HG03571 (cell line): ENCODE data around the gene AQP3.
A peak's percentile ranks its signal among the peaks of the same experiment; 100 is the strongest.
"Not testable (repeated sequence)": the region's sequence is repeated elsewhere in the genome, so short reads cannot be mapped to it uniquely, and the experiment has no call there.

Source experiments
- ATAC-seq: cut with Tn5 transposase; IDR thresholded peaks from one replicate; pipeline ENCODE4 v1.9.1; 2021; ENCODE audit not compliant: unreplicated experiment

AQP3 gene

DNA sequence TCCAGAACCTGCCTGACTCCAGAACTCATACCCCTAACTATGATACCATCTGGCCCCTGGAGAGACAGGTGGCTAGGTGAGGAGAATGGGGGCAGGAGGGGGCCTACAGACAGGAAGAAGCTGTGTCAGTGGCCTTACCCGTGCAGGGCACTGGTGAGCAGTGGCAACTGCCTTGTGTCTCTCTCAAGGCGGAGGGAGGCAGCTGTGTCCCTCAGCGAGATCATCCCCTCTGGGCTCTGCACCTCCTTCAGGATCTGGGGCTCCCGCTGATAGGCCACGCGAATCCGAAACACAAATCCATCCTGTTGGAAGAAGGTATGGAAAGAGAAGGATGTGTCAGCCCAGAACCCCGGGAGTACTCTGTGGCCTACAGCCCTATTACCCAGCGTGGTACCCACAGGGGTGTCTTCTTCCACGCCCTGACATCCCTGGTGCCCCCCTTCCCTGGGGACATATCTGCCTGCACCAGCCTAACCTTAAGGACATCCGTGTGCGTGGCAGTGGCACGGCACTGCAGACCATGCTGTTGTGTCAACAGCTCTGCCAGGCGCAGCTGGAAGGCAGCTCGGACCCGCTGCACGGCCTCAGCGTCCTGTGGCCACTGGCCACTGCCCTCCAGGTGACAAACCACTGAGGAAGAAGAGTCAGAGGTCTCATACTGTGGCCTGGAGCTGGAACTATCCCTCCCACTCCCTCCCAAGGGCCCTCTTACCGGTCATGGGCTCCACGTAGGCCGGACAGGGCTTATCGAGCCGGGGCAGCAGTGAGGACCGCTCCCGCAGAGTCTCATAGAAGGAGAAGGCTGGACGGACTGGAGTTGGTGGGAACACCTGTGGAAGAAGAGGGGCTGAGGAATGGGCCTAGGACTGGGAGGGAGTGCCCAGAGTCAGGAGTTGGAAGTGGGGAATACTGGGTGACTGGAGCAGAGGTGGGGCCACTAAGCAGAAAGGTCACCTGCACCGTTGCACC is 18.5 kb upstream of the AQP3 start:
- ATAC-seq, result no peak

- ATAC-seq, result no peak
These were observed 17.7 kb upstream of the AQP3 start for GRCh38 chr9:33465096-33465495.

DNA sequence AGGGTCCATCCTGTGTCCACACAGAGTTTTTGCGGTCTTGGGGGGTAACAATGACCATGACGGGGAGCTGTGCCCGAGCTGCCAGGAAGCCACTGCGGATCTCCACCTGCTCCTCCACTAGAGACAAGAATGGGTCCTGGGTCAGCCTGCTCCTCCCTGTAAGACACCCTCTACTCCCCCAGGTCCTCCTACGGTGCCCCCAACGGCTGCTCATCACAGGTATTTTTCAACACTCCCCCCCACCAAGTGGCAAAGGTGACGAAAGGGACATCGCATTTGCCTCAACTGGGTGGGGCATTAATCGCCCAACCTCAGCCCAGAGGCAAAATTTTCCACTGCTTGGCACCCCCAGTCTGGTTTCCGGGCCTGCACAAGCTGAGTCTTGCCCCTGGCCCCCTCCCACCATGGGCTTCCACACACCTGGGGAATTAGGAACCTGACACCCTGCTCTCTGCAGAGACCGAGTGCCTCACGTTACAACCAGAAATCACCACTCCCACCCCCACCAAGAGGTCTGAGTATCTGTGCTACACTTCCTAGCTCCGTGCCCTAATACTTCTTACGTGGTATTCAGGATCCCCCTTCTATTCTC is 16.7 kb upstream of the AQP3 start:
- no peak for ATAC-seq

- no peak for ATAC-seq
These were observed 15.8 kb upstream of the AQP3 start for GRCh38 chr9:33463151-33463550.

DNA sequence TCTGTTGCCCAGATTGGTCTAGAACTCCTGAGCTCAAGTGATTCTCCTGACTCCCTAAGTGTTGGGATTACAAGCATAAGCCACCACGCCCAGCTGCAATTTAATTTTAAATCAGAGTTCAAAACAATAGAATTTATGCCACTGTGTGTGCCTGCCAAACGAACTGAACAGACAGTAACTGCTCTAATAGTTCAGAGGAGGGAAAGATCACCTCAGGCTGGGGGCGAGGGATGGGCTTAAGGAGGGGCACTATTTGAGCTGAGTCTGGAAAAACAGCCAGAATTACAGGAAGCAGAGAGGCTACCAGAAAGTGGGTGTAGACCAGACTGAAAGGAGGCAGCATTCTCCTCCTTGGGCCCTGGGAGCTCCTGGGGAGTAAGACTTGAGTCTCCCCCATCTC is 14.1 kb upstream of the AQP3 start:
- no peak for ATAC-seq

- no peak for ATAC-seq
These were observed 13.5 kb upstream of the AQP3 start for GRCh38 chr9:33460854-33461253.

DNA sequence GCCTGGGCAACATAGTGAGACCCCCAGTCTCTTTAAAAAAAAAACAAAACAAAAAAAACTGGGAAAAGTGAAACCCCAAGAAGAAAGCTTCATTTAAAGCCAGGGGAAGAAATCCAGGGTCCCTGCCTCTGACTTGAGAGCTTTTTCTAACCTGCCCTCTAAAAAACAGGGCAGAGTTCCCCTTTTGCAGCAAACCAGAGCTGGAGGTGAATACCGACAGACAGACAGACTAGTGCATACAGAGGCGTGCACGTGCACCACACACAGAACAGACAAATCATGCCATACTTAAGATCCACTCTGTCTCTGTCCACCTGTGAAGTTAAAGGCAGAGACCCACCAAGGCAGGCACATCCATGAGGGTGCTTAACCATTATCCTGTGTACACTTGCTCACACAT is 11.7 kb upstream of the AQP3 start:
- no peak for ATAC-seq

DNA sequence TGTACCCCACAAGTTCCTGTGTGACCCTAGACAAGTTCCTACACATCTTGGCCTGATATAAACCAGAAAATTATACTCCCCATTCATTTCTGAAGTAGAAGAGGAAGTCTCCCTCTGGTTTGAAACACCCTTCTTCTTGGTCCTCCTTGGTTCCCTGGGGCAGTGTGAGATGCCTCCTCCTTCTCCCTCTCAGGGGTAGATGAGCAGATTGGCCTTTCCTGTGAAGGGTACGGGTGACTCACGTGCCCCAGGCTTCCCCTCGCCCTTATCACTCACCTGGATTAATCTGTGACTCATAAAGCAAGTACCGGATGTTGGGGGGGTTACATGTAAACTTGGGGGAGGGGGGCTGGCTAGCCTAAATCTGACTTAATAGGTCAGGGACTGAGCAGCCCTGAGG is 11.1 kb upstream of the AQP3 start:
- ATAC-seq, result no peak

DNA sequence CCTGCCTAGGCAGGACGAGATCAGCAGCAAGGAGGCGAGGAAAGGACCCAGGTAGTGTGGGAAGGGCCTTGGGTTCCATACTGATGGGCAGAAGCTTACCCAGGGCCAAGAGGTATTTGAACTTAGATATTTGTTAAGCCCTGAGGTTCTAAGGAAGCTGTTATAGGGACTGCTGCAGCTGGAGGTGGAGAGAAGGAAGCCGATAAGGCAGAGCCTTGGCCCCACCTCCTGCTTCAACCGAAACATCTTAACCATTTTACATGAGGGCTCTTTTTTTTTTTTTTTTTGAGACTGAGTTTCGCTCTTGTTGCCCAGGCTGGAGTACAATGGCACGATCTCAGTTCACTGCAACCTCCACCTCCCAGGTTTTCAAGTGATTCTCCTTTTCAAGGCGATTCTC is 8.6 kb upstream of the AQP3 start:
- ATAC-seq, result no peak

GRCh38 chr9:33455456-33455855 is 8.1 kb upstream of the AQP3 start:
- not testable (repeated sequence) for ATAC-seq

DNA sequence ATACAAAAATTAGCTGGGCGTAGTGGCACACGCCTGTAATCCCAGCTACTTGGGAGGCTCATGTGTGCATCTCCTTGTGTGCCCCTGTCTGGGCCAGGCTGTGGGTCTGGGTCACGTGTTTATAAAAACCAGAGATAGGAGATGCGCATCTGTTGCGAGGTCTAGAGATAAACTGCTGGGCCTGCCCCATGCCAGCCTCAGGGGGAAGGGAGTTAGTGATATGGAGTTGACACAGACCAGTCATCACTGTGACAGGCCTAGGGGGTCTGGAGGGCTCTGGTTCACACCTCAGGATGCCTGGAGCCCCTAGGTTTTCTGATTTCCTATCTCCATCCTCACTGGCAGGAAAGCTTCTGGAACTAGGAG is 7.3 kb upstream of the AQP3 start:
- not testable (repeated sequence) for ATAC-seq

GRCh38 chr9:33453999-33454660 is 6.7 kb upstream of the AQP3 start:
- no peak for ATAC-seq

GRCh38 chr9:33453286-33453860 is 6.0 kb upstream of the AQP3 start:
- no peak for ATAC-seq

GRCh38 chr9:33452828-33453271 is 5.5 kb upstream of the AQP3 start:
- ATAC-seq, result no peak

GRCh38 chr9:33450621-33451146 is 3.3 kb upstream of the AQP3 start:
- no peak for ATAC-seq

- ATAC-seq, result no peak
These were observed 2.3 kb upstream of the AQP3 start for GRCh38 chr9:33449715-33450114.

DNA sequence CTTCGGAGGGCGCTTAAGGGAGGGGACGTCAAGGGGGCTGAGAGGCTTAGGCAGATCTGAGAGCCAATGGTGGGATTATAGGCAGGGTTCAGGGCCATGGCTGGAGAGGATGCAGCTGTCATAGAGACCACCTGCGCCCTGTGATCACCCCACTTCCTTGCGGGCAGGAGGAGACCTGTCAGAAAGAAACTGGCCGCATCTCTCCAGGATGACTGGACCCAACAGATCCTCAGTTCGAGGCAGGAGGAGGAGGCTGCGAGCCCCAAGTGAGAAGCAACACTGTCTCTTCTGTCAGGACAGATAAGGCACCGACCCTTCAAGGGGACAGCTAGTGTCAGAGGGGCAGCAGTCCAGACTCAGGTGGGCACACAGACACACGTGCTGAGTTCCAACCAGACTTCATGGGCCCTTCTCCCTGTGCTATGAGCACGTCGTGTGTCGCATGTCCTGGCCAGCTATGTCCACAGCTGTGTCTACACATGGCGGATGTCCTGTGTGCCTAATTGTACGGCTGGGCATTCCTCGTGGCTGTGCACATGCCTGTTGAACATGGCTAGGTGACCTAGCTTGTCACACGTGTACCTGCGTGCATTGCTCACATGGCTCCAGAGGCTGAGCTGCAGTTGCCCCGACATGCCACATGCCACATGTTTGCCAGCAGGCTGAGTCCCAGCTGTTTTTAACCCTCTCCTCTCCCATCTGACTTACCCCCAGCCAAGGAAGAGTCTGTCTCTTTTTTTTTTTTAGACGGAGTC is 583 bp upstream of the AQP3 start:
- ATAC-seq, result no peak

DNA sequence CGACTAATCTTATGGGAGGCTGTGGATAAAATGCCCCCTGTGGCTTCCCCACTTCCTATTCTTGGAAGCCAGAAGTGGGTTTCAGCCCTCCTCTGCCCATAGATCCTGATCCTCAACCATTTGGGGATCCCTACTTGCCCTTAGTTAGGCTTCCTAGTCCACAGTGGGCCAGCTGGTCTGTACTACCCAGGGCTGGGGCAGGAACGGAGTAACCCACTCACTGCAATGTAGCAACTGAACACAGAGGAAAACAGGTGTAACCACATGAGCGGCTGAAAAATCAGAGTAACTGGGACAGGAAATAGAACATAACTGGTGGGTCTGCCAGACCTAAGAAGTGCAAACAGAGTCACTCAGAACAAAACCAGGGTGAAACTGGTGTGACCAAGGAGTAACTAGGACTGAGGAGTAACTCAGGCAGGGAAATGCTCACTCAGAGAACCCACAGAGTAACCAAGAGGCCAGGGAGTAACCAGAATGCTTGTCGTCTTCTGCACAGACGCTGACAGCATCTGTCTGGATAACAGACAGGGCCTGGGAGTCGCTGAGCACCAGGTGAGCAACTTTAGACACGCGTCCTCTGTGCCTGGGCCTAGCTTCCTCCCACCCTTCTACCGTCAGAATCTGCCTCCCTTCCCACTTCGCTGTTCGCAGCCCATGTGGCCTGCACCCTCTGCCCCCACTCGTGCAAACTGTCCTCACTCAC is 1.0 kb downstream of the AQP3 start:
- ATAC-seq, result peak; percentile 90

GRCh38 chr9:33445389-33446239 is 1.8 kb downstream of the AQP3 start:
- ATAC-seq, result no peak
